TTC549 (cell line): ENCODE measurements around the gene WNT5A.

Experiments
- FAIRE-seq: peaks from 2 replicates; lab custom pipeline; 2012; peaks lifted over from hg19 to GRCh38; lab: Jason Lieb, UNC

The WNT5A gene

GRCh38 chr3:55486857-55487380, at the start of gene WNT5A:
WNT5A (minus strand) TSS chr3:55487306; CDS start chr3:55486985, 321 bp downstream.
- FAIRE-seq: no peak

GRCh38 chr3:55534876-55535275, 47.8 kb upstream of the WNT5A start:
- FAIRE-seq: no peak

- FAIRE-seq: no peak
Observed at GRCh38 chr3:55532806-55533205, 45.7 kb upstream of the WNT5A start.

- no peak for FAIRE-seq
Observed at GRCh38 chr3:55531321-55531720, 44.2 kb upstream of the WNT5A start.

GRCh38 chr3:55527361-55527760, 40.3 kb upstream of the WNT5A start:
- no peak for FAIRE-seq

- no peak for FAIRE-seq
Observed at GRCh38 chr3:55526332-55527030, 39.4 kb upstream of the WNT5A start.

GRCh38 chr3:55525436-55525835, 38.3 kb upstream of the WNT5A start:
- no peak for FAIRE-seq

GRCh38 chr3:55524565-55525244, 37.6 kb upstream of the WNT5A start:
- no peak for FAIRE-seq

GRCh38 chr3:55523471-55523870, 36.4 kb upstream of the WNT5A start:
- FAIRE-seq: no peak

GRCh38 chr3:55521738-55522421, 34.8 kb upstream of the WNT5A start:
- no peak for FAIRE-seq

- FAIRE-seq: no peak
Observed at GRCh38 chr3:55521064-55521737, 34.1 kb upstream of the WNT5A start.

GRCh38 chr3:55519019-55519418, 31.9 kb upstream of the WNT5A start:
- no peak for FAIRE-seq

GRCh38 chr3:55518451-55518850, 31.3 kb upstream of the WNT5A start:
- FAIRE-seq: no peak

- FAIRE-seq: no peak
Observed at GRCh38 chr3:55516392-55517030, 29.4 kb upstream of the WNT5A start.

GRCh38 chr3:55515550-55516246, 28.6 kb upstream of the WNT5A start:
- FAIRE-seq: no peak

- no peak for FAIRE-seq
Observed at GRCh38 chr3:55514962-55515361, 27.9 kb upstream of the WNT5A start.

- FAIRE-seq: no peak
Observed at GRCh38 chr3:55512571-55513343, 25.7 kb upstream of the WNT5A start.

- no peak for FAIRE-seq
Observed at GRCh38 chr3:55511895-55512570, 24.9 kb upstream of the WNT5A start.

GRCh38 chr3:55508335-55508734, 21.2 kb upstream of the WNT5A start:
- no peak for FAIRE-seq

- no peak for FAIRE-seq
Observed at GRCh38 chr3:55507808-55508207, 20.7 kb upstream of the WNT5A start.
